ENCODE data around the gene EMX1. TPM values are rescaled to one million over a fixed set of nuclear protein-coding genes. Genes with fewer than 3 reads are reported as not detected.

Gene EMX1
- total RNA-seq, 2 donors from 2014 or later = 0.31 TPM; not detected in 1

GRCh38 chr2:72965016-72965415 lies 47.7 kb downstream of the EMX1 start:
- no peaks in the 10 kb centered on the region for H3K27me3 ChIP-seq
- no peak overlapping the region for H3K27ac ChIP-seq
- TF ChIP-seq CTCF (IDR thresholded peaks at IDR 0.05) = no peak
- no peaks in the 10 kb centered on the region for H3K4me1 ChIP-seq
- no peak for DNase-seq (ENCODE audit: low spot score)
- no peaks in the 10 kb centered on the region for H3K9me3 ChIP-seq
- no peaks in the 10 kb centered on the region for H3K36me3 ChIP-seq
- H3K4me3 ChIP-seq = no peak overlapping the region

GRCh38 chr2:72965770-72966450 lies 48.6 kb downstream of the EMX1 start:
- no peaks in the 10 kb centered on the region for H3K4me1 ChIP-seq
- no peak overlapping the region for H3K27ac ChIP-seq
- H3K4me3 ChIP-seq = no peak overlapping the region
- no peak for TF ChIP-seq CTCF (IDR thresholded peaks at IDR 0.05)
- DNase-seq (ENCODE audit: low spot score) = no peak
- no peaks in the 10 kb centered on the region for H3K27me3 ChIP-seq
- H3K9me3 ChIP-seq = no peaks in the 10 kb centered on the region
- no peaks in the 10 kb centered on the region for H3K36me3 ChIP-seq

- Histone ChIP-seq H3K27me3 (no peaks in the 10 kb centered on the region), H3K4me1 (no peaks in the 10 kb centered on the region), H3K27ac (no peak overlapping the region), H3K4me3 (no peak overlapping the region), H3K9me3 (no peaks in the 10 kb centered on the region), H3K36me3 (no peaks in the 10 kb centered on the region)
- no peak for TF ChIP-seq CTCF (IDR thresholded peaks at IDR 0.05)
- no peak for DNase-seq (ENCODE audit: low spot score)
These were observed 51.0 kb downstream of the EMX1 start for GRCh38 chr2:72968286-72968685.

GRCh38 chr2:72969706-72970105 lies 52.4 kb downstream of the EMX1 start:
- H3K27me3 ChIP-seq = no peaks in the 10 kb centered on the region
- TF ChIP-seq CTCF (IDR thresholded peaks at IDR 0.05) = no peak
- H3K36me3 ChIP-seq = no peaks in the 10 kb centered on the region
- H3K4me3 ChIP-seq = no peak overlapping the region
- DNase-seq (ENCODE audit: low spot score) = no peak
- H3K27ac ChIP-seq = no peak overlapping the region
- no peaks in the 10 kb centered on the region for H3K4me1 ChIP-seq
- no peaks in the 10 kb centered on the region for H3K9me3 ChIP-seq

- Histone ChIP-seq H3K36me3 (no peaks in the 10 kb centered on the region), H3K9me3 (no peaks in the 10 kb centered on the region), H3K27me3 (no peaks in the 10 kb centered on the region), H3K4me1 (no peaks in the 10 kb centered on the region), H3K4me3 (no peak overlapping the region), H3K27ac (no peak overlapping the region)
- TF ChIP-seq CTCF (IDR thresholded peaks at IDR 0.05) = no peak
- DNase-seq (ENCODE audit: low spot score) = no peak
These were observed 53.7 kb downstream of the EMX1 start for GRCh38 chr2:72971036-72971435.

Data from right atrium auricular region (tissue), 2 donors.